ENCODE measurements around the gene SHISA9.

The SHISA9 gene

GRCh38 chr16:13029786-13030185 lies 128.4 kb downstream of the SHISA9 start:
- DNase-seq (ENCODE audit: low spot score): no peak

DNA sequence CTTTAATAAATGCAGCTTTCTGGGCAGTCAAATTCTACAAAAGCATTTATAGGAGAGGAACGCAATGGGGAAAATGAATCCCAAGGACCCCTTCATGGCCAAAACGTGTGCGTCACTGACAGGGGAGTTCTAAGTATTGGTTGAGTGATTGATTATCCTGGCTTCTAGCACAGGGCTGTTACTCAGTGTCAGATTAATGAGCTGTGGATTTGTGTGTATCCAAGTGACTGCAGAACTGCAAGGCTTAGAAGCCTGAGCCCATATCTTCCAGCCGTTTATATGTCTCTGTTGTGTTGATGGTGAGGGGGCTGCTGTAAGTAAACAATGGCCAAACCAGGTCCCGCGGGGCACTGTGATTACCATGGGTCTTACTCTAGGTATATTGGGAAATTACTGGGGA lies 129.4 kb downstream of the SHISA9 start:
- DNase-seq (ENCODE audit: low spot score): no peak

GRCh38 chr16:13032911-13033310 lies 131.5 kb downstream of the SHISA9 start:
- DNase-seq (ENCODE audit: low spot score): no peak

- DNase-seq (ENCODE audit: low spot score): no peak
Observed at GRCh38 chr16:13036600-13036999, 135.2 kb downstream of the SHISA9 start.

DNA sequence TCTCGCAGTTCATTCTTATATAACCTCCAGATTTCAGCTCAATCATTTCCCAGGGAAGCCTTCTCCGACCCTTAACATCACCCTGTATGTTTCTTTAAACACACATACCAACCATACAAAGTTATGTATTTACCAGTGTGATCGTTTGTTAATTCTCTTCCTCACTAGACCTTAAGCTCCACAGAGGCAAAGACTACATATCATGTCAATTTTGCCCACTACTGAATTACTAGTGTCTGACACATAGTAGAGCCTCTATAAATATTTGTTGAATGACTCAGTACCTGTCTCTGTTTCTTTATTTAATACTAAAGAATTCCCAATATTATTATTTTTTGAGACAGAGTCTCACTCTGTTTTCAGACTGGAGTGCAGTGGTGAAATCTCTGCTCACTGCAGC lies 137.2 kb downstream of the SHISA9 start:
- DNase-seq (ENCODE audit: low spot score): no peak

GRCh38 chr16:13039526-13039925 lies 138.1 kb downstream of the SHISA9 start:
- no peak for DNase-seq (ENCODE audit: low spot score)

GRCh38 chr16:13041180-13041579 lies 139.8 kb downstream of the SHISA9 start:
- no peak for DNase-seq (ENCODE audit: low spot score)

DNA sequence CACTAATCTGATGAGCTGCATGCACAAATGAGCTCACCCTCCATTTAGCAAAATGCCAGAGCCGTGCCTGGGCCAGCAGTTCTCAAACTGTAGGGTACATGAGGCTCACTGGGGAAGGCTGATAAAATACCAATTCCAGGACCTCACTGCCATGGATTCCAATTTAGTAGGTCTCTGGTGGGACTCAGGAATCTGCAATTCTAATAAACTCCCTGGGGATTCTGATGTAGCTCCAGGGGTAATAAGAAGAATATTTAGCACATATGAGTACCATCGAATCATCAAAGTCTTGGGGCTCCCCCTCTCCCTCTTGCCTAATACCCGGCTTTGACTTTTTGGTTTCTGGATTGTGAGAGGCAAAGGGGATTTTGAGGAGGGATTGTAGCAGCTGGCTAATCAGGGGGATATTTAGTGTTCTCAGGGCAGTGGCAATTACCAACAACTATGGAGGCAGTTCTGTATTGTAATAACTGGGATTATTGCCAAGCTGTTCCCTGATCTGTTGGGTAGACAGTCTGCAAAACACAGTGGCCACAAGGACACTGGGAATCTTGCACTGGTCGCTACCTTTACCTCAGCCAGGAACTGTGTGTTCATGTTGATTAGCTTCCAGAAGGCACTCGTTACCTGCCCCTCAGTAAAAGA lies 140.4 kb downstream of the SHISA9 start:
- DNase-seq (ENCODE audit: low spot score): no peak

- no peak for DNase-seq (ENCODE audit: low spot score)
Observed at GRCh38 chr16:13042291-13042685, 140.9 kb downstream of the SHISA9 start.

DNA sequence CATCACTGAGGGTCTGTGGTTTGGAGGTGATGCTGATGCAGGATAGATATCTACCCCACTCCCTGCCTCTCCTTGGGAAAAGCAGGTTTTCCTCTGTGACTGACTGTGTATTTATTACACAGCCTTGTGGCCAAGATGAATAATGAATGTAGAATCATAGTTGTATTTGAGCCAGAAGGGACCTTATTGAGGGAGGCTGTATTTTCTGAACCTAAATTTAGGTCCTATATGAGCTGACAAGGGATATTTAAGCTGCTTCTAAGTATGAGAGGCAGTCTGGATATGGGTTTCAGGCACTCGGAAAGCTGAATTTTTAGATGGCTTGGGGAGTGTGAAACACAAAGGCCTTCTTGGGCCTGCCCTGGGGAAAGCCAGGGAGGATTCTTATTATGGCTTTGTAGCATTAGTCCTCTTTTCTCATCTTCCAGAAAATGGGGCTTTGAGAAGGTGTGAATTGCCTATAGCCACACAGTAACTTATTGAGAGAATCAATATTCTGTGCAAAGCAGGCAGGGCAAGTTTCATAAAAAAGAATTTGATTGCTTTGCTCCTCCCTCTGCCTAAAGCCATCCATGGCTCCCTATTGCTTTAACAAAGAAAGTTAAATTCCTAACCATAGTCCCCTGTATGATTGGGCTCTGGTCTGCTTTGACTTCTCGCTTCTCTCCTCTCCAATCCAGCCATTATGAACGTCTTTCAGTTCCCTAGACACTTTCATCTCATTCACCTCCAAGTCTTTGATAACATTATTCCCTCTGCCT lies 144.8 kb downstream of the SHISA9 start:
- DNase-seq (ENCODE audit: low spot score): no peak

DNA sequence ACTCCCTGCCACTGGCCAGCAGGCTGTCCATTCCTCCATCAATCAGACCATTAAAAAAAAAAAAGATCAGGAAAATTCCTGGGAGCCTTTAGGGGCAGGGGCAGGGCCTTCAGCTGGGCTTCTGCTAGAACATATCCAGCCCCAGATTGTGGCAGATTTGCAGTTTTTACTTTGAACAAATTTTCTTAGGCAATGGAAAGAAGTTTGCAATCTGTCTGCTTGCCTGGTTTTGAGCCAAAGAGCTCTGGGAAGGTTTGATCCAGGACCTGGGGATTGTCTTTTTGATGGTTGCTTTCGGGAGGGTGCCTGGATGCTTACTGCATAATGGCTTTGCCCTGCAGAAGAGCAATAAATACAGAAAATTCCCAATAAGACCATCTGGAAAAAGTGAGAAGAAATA lies 145.9 kb downstream of the SHISA9 start:
- DNase-seq (ENCODE audit: low spot score): no peak

GRCh38 chr16:13049688-13050087 lies 148.3 kb downstream of the SHISA9 start:
- DNase-seq (ENCODE audit: low spot score): no peak

DNA sequence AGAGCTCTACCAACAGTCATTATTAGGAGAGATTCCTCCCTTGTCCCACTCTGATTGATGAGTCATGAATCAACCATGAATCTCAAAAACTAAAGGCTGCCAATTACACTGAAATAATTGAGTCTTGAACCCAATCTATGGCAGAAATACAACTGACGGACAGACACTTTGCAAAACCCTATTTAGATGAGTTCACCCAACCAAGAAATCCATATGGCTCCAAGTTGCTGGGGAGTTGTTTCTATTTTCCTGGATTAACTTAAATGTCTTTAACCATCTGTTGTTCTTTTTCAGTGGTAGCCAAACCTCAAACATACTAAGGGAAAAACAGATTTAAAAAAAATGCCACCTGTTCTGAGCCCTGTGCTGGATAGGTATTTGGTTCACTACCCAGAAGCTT lies 151.0 kb downstream of the SHISA9 start:
- no peak for DNase-seq (ENCODE audit: low spot score)

DNA sequence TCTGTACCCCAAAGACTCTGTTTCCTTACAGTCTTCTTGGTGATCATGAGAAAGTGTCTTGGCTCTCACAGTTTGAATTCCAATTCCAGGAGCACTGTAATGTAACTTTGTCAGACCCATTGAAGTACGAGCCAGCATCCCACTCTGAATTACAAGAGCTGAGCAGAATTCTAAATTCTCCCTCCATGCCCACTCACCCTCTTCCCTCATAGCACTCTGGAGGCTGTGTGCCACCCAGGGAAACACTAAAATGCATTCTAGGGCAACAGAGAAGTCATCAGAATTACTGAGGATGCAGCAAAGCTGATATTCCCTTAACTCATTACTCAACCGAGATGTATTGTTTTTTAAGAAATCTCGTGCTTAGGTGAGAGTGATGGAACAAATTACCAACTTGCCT lies 154.1 kb downstream of the SHISA9 start:
- DNase-seq (ENCODE audit: low spot score): no peak

GRCh38 chr16:13056607-13057006 lies 155.2 kb downstream of the SHISA9 start:
- no peak for DNase-seq (ENCODE audit: low spot score)

- DNase-seq (ENCODE audit: low spot score): no peak
Observed at GRCh38 chr16:13060932-13061331, 159.5 kb downstream of the SHISA9 start.

- no peak for DNase-seq (ENCODE audit: low spot score)
Observed at GRCh38 chr16:13061691-13062090, 160.3 kb downstream of the SHISA9 start.

- DNase-seq (ENCODE audit: low spot score): no peak
Observed at GRCh38 chr16:13062219-13062618, 160.8 kb downstream of the SHISA9 start.

DNA sequence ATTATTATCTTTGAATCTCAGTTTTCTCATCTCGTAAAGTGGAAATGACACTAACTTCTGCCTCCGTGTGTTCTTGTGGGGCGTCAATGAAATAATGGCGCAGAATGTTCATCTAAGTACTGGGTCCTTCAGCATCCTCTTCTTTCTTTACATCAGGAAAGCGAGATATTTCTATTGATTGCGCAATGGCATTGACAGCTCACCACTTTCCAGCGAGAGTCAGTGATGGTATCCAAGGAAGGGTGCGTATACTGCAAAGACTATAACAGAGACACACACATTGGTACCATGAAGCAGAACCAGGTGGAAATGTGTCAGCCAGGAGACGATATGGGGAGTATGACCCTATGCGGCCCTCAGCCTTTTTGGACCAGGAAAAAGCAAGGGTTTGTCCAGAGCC lies 162.1 kb downstream of the SHISA9 start:
- no peak for DNase-seq (ENCODE audit: low spot score)

- no peak for DNase-seq (ENCODE audit: low spot score)
Observed at GRCh38 chr16:13064821-13065220, 163.4 kb downstream of the SHISA9 start.

DNA sequence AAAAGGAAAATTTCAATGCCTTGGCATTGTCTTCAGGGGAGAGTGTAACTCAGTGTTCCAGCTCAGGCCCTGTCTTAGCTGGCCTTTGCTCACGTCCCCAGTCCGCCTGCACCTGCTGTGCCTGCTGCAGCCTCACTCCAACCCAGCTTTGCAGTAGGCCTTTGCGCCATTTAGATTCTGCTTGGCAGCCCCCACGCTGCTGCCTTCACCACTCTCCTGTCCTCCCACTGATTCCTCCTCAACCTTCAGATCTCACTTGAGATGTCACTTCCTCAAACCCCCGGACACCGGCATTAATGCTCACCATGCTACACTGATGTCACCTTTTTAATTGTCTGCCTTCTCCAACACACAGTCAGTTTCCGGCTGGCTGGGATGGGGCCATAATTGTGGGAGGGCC lies 166.2 kb downstream of the SHISA9 start:
- no peak for DNase-seq (ENCODE audit: low spot score)

DNA sequence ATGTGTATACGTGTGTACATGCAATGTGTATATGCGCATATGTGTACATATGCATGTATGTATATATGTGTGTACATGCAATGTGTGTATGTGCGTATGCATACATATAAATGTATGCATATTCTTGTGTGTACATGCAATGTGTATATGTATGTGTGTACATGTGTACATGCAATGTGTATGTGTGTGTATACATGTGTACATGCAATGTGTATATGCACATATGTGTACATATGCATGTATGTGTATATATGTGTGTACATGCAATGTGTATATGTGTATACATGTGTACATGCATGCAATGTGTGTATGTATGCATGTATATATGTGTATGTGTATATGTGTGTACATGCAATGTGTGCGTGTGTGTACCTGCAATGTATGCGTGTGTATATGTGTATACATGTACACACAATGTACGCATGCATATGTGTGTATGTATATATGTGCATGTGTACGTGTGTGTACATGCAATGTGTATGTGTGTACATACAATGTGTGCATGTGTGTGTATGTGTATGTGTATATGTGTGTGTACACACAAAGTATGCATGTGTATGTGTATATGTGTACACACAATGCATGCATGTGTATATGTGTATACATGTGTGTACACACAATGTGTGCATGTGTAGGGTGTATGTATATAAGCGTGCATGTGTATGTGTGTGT lies 167.7 kb downstream of the SHISA9 start:
- DNase-seq (ENCODE audit: low spot score): no peak

GRCh38 chr16:13070268-13070667 lies 168.9 kb downstream of the SHISA9 start:
- no peak for DNase-seq (ENCODE audit: low spot score)

All from hematopoietic multipotent progenitor cell treated with erythropoietin and hydrocortisone succinate and interleukin-3 and kit ligand, for 15 days (in vitro differentiated cells).